NT2/D1 (cell line): ENCODE data around the gene GABARAPL1.

Experiments used
- DNase-seq: peaks from one replicate; pipeline ENCODE4 v3.0.0-alpha.2; 2011; ENCODE audit warnings: low read depth, low spot score
- H3K27me3 ChIP-seq: 2 replicates; pipeline ENCODE4 v1.6.0; 2011; ENCODE audit warnings: mild to moderate bottlenecking; ENCODE audit not compliant: insufficient read length, insufficient read depth
- H3K36me3 ChIP-seq: 2 replicates; pipeline ENCODE4 v1.6.1; 2011; ENCODE audit warnings: mild to moderate bottlenecking, low read length, mixed read lengths; ENCODE audit not compliant: insufficient read depth, insufficient read length
- H3K4me1 ChIP-seq: 2 replicates; pipeline ENCODE4 v1.5.1; 2011; ENCODE audit not compliant: insufficient read depth, insufficient read length
- H3K4me3 ChIP-seq: 2 replicates; pipeline ENCODE4 v1.5.1; 2011; ENCODE audit warnings: low read depth; ENCODE audit not compliant: insufficient read length
- H3K9ac ChIP-seq: 2 replicates; pipeline ENCODE4 v1.6.0; 2011; ENCODE audit warnings: low read depth; ENCODE audit not compliant: insufficient read length
- H3K9me3 ChIP-seq: 2 replicates; pipeline ENCODE4 v1.5.1; 2011; ENCODE audit warnings: mild to moderate bottlenecking, low read length; ENCODE audit not compliant: insufficient read depth
- SUZ12 ChIP-seq: IDR thresholded peaks from 2 replicates; pipeline ENCODE4 v1.6.1; 2011; ENCODE audit not compliant: insufficient read length, insufficient read depth; ENCODE audit errors: extremely low read depth
- YY1 ChIP-seq: IDR thresholded peaks from 2 replicates; pipeline ENCODE4 v1.6.1; 2011; ENCODE audit not compliant: insufficient read length, insufficient read depth
- ZNF274 ChIP-seq: IDR thresholded peaks from 2 replicates; pipeline ENCODE4 v1.6.1; 2011; ENCODE audit warnings: mild to moderate bottlenecking, low read depth, low read length

GABARAPL1 gene

DNA sequence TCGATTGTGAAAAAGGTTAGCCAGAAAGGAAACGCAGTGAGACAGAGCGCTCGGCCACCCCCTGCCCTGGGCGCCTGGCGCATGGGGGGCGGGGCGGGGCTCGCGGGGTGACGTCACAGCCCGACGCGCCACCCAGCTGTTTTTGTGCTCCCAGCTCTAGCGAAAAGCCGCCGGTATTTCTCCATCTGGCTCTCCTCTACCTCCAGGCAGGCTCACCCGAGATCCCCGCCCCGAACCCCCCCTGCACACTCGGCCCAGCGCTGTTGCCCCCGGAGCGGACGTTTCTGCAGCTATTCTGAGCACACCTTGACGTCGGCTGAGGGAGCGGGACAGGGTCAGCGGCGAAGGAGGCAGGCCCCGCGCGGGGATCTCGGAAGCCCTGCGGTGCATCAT, at the start of gene GABARAPL1:
Gene GABARAPL1 (plus strand): TSS at position 139 of the 393 bp plus-strand sequence. CDS start 253 bp downstream, at position 392.
- no peak for TF ChIP-seq SUZ12
- no peaks in the 10 kb centered on the region for H3K27me3 ChIP-seq
- DNase-seq = peak; percentile 68

DNA sequence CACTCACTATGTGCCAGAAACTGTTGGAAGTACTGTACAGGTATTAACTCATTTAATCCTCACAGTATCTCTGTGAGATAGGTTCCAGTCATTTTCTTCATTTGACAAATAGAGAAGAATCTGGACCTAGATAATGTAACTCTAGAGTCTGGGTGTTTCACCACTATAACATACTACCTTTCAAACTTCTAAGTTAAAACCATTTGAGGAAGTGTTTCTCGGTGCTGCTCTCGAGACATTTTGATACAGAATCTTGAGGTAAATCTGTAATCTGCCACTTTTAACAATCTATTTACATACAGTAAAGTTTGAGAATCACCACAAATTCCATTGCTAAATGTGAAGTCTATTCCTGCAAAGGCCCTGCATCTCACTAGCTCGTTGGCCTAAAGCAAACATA, 49.6 kb upstream of the GABARAPL1 start:
- Histone ChIP-seq H3K36me3 (no peaks in the 10 kb centered on the region), H3K4me1 (no peaks in the 10 kb centered on the region), H3K9ac (no peak overlapping the region), H3K9me3 (no peaks in the 10 kb centered on the region), H3K27me3 (no peaks in the 10 kb centered on the region), H3K4me3 (no peak overlapping the region)
- no peak for DNase-seq
- TF ChIP-seq YY1 (no peak), ZNF274 (no peak), SUZ12 (no peak)

More for the DNA sequence above, at the start of gene GABARAPL1:
- H3K9me3 ChIP-seq = no peaks in the 10 kb centered on the region
- H3K9ac ChIP-seq = peak within 1 kb of the TSS; percentile 78
- peaks cover 17% of the 10 kb centered on the region for H3K36me3 ChIP-seq
- H3K4me3 ChIP-seq = peak within 1 kb of the TSS; percentile 75
- H3K4me1 ChIP-seq = no peaks in the 10 kb centered on the region

DNA sequence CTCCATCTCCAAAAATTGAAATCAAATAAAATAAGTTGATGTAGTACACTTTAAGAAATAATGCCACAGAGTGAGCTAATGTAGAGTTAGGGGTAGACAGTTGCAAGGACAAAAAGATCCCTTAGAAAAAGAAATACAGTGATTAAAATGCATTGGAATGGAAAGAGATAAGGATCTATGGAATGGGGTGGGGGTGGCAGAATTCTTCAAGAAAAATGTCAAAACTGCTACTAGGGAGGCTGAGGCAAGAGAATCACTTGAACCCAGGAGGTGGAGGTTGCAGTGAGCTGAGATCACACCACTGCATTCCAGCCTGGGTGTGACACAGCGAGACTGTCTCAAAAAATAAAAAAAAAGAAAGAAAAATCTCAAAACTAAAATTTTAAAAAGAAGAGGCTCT, 47.3 kb upstream of the GABARAPL1 start:
- DNase-seq = no peak
- no peaks in the 10 kb centered on the region for H3K4me1 ChIP-seq
- no peaks in the 10 kb centered on the region for H3K36me3 ChIP-seq
- no peak overlapping the region for H3K4me3 ChIP-seq
- H3K9ac ChIP-seq = no peak overlapping the region
- no peaks in the 10 kb centered on the region for H3K27me3 ChIP-seq
- no peaks in the 10 kb centered on the region for H3K9me3 ChIP-seq
- TF ChIP-seq YY1 = no peak
- no peak for TF ChIP-seq ZNF274
- no peak for TF ChIP-seq SUZ12

- no peaks in the 10 kb centered on the region for H3K36me3 ChIP-seq
- no peaks in the 10 kb centered on the region for H3K4me1 ChIP-seq
- TF ChIP-seq YY1 (no peak), ZNF274 (no peak), SUZ12 (no peak)
- H3K4me3 ChIP-seq = no peak overlapping the region
- no peaks in the 10 kb centered on the region for H3K9me3 ChIP-seq
- no peak for DNase-seq
- H3K27me3 ChIP-seq = no peaks in the 10 kb centered on the region
- H3K9ac ChIP-seq = no peak overlapping the region
Observed at GRCh38 chr12:10167599-10167998, 45.1 kb upstream of the GABARAPL1 start.

- Histone ChIP-seq H3K4me1 (no peaks in the 10 kb centered on the region), H3K36me3 (no peaks in the 10 kb centered on the region), H3K4me3 (no peak overlapping the region), H3K9me3 (no peaks in the 10 kb centered on the region), H3K9ac (no peak overlapping the region), H3K27me3 (no peaks in the 10 kb centered on the region)
- no peak for DNase-seq
- TF ChIP-seq ZNF274 (no peak), SUZ12 (no peak)
Observed at GRCh38 chr12:10169104-10169503, 43.6 kb upstream of the GABARAPL1 start.

GRCh38 chr12:10170216-10170615, 42.5 kb upstream of the GABARAPL1 start:
- no peak overlapping the region for H3K4me3 ChIP-seq
- TF ChIP-seq SUZ12 = no peak
- no peak for TF ChIP-seq ZNF274
- no peak for TF ChIP-seq YY1
- H3K9ac ChIP-seq = no peak overlapping the region
- DNase-seq = no peak
- no peaks in the 10 kb centered on the region for H3K27me3 ChIP-seq
- no peaks in the 10 kb centered on the region for H3K36me3 ChIP-seq
- no peaks in the 10 kb centered on the region for H3K4me1 ChIP-seq
- no peaks in the 10 kb centered on the region for H3K9me3 ChIP-seq

DNA sequence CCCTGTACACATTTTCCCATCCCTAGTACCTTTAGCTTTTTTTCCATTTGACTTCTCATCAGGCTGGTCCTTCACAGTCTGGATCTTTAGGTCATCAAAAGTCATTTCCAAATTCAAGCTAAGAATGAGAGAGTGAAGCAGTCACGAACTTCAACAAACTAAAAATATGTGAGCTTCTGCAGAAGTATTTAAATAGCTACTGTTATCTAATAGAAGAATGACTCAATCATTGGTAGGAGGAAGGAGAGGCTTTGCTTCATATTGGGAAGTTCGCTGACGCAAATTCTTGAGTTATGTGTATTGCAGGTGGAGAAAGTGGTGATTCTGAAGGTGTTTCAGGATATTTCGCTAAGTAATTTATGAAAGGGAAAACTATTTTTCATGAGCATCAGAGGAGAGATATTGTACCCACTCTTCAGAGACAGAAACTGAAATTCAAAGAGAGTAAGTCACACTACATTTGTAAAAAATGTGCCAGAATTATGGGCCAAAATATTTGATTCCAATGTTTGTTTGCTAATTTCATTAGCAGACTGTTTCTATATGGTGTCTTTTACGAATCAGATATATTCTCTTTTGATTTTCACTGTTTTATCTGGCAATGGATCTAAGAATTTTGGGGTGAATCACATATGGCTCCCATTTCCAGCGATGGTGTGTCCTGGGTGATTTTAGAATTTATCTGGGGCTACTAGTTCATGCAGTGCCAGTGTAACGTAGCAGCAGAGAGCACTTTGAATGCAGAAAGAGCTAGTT, 40.5 kb upstream of the GABARAPL1 start, which contains the start of gene OLR1:
Gene OLR1 (minus strand): TSS at position 160 of the 756 bp plus-strand sequence. CDS start 55 bp downstream, at position 105.
- TF ChIP-seq SUZ12 (no peak), ZNF274 (no peak), YY1 (no peak)
- Histone ChIP-seq H3K4me1 (no peaks in the 10 kb centered on the region), H3K9ac (no peak within 1 kb of the TSS), H3K36me3 (no peaks in the 10 kb centered on the region), H3K4me3 (no peak within 1 kb of the TSS), H3K9me3 (no peaks in the 10 kb centered on the region), H3K27me3 (no peaks in the 10 kb centered on the region)
- no peak for DNase-seq
